Pancreas (tissue), 10 donors: ENCODE results near the gene NDUFA13. TPM values are rescaled to one million over a fixed set of nuclear protein-coding genes. Genes with fewer than 3 reads are reported as not detected.
A peak's percentile ranks its signal among the peaks of the same experiment; 100 is the strongest.

Experiments used
- ATAC-seq, 4 donors: fragments of 200-7000 bp; cut with Tn5 transposase; one replicate each; pipeline versions ENCODE4 v1.8.0 to v1.9.1; 2020; ENCODE audit warnings: mild to moderate bottlenecking in 4 of 4, moderate library complexity in 4 of 4
- DNase-seq, 6 donors: peaks; one replicate each; pipeline ENCODE4 v3.0.0-alpha.2; 2020
- FAIRE-seq: peaks from 2 replicates; lab custom pipeline; 2012; peaks lifted over from hg19 to GRCh38; lab: Jason Lieb, UNC
- H3K27ac ChIP-seq, 4 donors: fragments of 200-600 bp; sonication (generic); 1 replicate in 3 of 4; 2 replicates in 1 of 4; pipeline versions ENCODE4 v1.5.0 to v1.8.0; 2020
- H3K27me3 ChIP-seq, 4 donors: fragments of 200-600 bp; one replicate each; pipeline ENCODE4 v1.8.0; 2021
- H3K36me3 ChIP-seq, 3 donors: fragments of 200-600 bp; sonication (generic) in 1 of 3; one replicate each; pipeline versions ENCODE4 v1.5.0 to v1.8.0; 2020 to 2021
- H3K4me1 ChIP-seq, 3 donors: fragments of 200-600 bp; one replicate each; pipeline ENCODE4 v1.8.0; 2021
- H3K4me3 ChIP-seq, 4 donors: fragments of 200-600 bp; sonication (generic) in 2 of 4; one replicate each; pipeline versions ENCODE4 v1.5.0 to v1.8.0; 2020 to 2021
- H3K9me3 ChIP-seq, 4 donors: fragments of 200-600 bp; one replicate each; pipeline ENCODE4 v1.8.0; 2021
- CTCF ChIP-seq, 4 donors: fragments of 200-600 bp; sonication (generic) in 3 of 4; IDR thresholded peaks; one replicate each; pipeline versions ENCODE4 v1.5.0 to v1.8.0; 2021; ENCODE audit warnings: antibody characterized with exemption in 4 of 4
- WGBS, 2 donors: extraction: QIAGEN DNeasy Blood & Tissue Kit; methylation state at CpG; one replicate each; pipeline ENCODE4 v1.1.7; 2013; 5-methylcytosine and 5-hydroxymethylcytosine counted together
- intact Hi-C, 3 donors: fragments of 100-400 bp; cut with DNase I; formaldehyde crosslinking; loops; one replicate each; pipeline versions ENCODE4 v1.11.1 to v1.14.2; 2022
- polyA plus RNA-seq, 2 donors: library from polyadenylated mRNA; stranded (reverse); fragments of 200-250 nt; gene quantifications; one replicate each; pipeline ENCODE4 v1.2.3, GENCODE V29; 2013
- total RNA-seq, 6 donors: library from RNA; stranded (reverse); fragmentation: NEBNext Ultra II Directional in 4 of 6; extraction: Animal tissue kit (Norgen Biotek cat#: 25700) in 4 of 6; gene quantifications; one replicate each; pipeline versions ENCODE4 v1.2.1 to v1.2.4, GENCODE V29; 2021 to 2023
- donor health status: healthy with polysubstance abuse.
- donor health status: DM: no; HTN: no; CAD: no; lungs with moderate emphysema.
- donor health status: DM: no; HTN: no; CAD: no.
- donor health status: control.
- donor health status: control.
- donor health status: Bipolar disorder and iron deficiency.
- donor health status: DM: yes; HTN: yes; CAD: no.
- donor health status: DM: no; HTN: no; CAD: no.
- donor health status: DM: no; HTN: no; CAD: no.
- donor health status: DM: yes; HTN: yes; CAD: no.

NDUFA13 gene
- total and polyA plus RNA-seq, 8 donors: 87.9 to 178 (median 133) TPM

- H3K36me3 ChIP-seq: no peaks in the 10 kb centered on the region
- ATAC-seq (peak; percentile 43 to 59 (median 44)), DNase-seq (peak in 3 of 6 donors; percentile 35 to 68 (median 55)), FAIRE-seq (no peak)
- 5 to 6% methylated on average over 44 to 45 of the region's 45 CpGs for WGBS, 2 donors
- H3K27ac ChIP-seq: no peak overlapping the region
- peak overlapping the region in 1 of 4 donors; percentile 32 for H3K4me3 ChIP-seq
- peaks cover 0 to 15% (median 0%) of the 10 kb centered on the region in 3 donors for H3K4me1 ChIP-seq
- TF ChIP-seq CTCF (IDR thresholded peaks at IDR 0.05): no peak
- intact Hi-C loops: loop anchor here in 2 of 3 donors (10.0 kb wide), 2 partner anchors 94 to 404 kb away; no protein-coding TSS in a partner anchor
- no peaks in the 10 kb centered on the region for H3K9me3 ChIP-seq
- H3K27me3 ChIP-seq: peaks cover 0 to 14% (median 0%) of the 10 kb centered on the region in 4 donors
These were observed 24.9 kb downstream of the NDUFA13 start for GRCh38 chr19:19540715-19541515.

GRCh38 chr19:19541616-19542015 is 25.6 kb downstream of the NDUFA13 start:
- Histone ChIP-seq H3K9me3 (no peaks in the 10 kb centered on the region), H3K4me3 (no peak overlapping the region), H3K27me3 (peaks cover 0 to 14% (median 0%) of the 10 kb centered on the region in 4 donors), H3K4me1 (peaks cover 0 to 15% (median 0%) of the 10 kb centered on the region in 3 donors), H3K36me3 (no peaks in the 10 kb centered on the region), H3K27ac (no peak overlapping the region)
- intact Hi-C loops: loop anchor here in 2 of 3 donors (10.0 kb wide), 2 partner anchors 93 to 403 kb away; no protein-coding TSS in a partner anchor
- TF ChIP-seq CTCF (IDR thresholded peaks at IDR 0.05): no peak
- ATAC-seq: no peak
- WGBS, 2 donors: 77 to 82% methylated on average over 16 of the region's 16 CpGs
- no peak for FAIRE-seq
- peak in 1 of 6 donors; percentile 13 for DNase-seq

DNA sequence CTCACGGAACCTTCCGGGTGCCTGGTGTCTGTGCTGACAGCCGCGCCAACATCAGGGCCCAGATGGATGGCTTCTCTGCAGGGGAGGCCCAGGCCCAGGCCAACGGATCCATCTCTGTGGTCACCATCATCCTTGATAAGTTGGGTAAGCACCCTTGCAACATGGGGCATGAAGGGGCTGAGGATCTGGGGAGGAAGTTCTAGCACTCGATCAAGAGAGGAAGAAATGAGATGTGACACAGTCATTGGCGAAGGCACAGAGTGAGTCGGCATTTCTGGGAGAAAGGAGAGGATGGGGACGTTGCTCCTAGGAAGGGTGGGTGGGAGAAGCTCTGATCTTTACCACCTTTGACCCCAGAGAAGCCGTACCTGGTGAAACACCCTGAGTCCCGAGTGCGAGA is 26.5 kb downstream of the NDUFA13 start:
- Histone ChIP-seq H3K4me3 (no peak overlapping the region), H3K27ac (no peak overlapping the region), H3K9me3 (no peaks in the 10 kb centered on the region), H3K36me3 (no peaks in the 10 kb centered on the region), H3K4me1 (peaks cover 0 to 15% (median 0%) of the 10 kb centered on the region in 3 donors), H3K27me3 (peaks cover 0 to 14% (median 0%) of the 10 kb centered on the region in 4 donors)
- ATAC-seq: no peak
- peak in 1 of 6 donors; percentile 10 for DNase-seq
- FAIRE-seq: no peak
- TF ChIP-seq CTCF (IDR thresholded peaks at IDR 0.05): no peak
- intact Hi-C loops: loop anchor here in 2 of 3 donors (10.0 kb wide), 2 partner anchors 92 to 402 kb away; no protein-coding TSS in a partner anchor
- 72 to 78% methylated on average over 12 of the region's 12 CpGs for WGBS, 2 donors

DNA sequence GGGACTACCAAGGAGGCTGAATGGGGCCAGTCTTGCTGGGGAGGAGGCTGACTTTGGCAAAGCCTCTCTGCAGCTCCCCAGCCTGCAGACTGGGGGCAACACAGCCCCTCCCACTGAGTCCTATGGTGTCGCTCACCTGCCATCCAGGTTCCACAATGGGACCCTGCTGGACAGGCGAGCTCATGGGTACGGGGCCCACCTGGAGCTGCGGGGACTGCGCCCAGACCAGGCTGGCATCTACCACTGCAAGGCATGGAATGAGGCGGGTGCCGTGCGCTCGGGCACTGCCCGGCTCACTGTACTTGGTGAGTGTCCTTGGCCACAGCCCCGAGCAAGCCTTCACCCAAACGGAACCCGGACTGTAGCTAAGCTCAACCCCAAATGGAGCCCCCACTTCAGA is 27.1 kb downstream of the NDUFA13 start:
- no peak overlapping the region for H3K4me3 ChIP-seq
- intact Hi-C loops: loop anchor here in 2 of 3 donors (10.0 kb wide), 2 partner anchors 92 to 402 kb away; no protein-coding TSS in a partner anchor
- FAIRE-seq (no peak), ATAC-seq (no peak), DNase-seq (peak in 1 of 6 donors; percentile 10)
- WGBS, 2 donors: 77 to 81% methylated on average over 13 of the region's 13 CpGs
- H3K9me3 ChIP-seq: no peaks in the 10 kb centered on the region
- H3K36me3 ChIP-seq: no peaks in the 10 kb centered on the region
- H3K27ac ChIP-seq: no peak overlapping the region
- peaks cover 0 to 14% (median 0%) of the 10 kb centered on the region in 4 donors for H3K27me3 ChIP-seq
- H3K4me1 ChIP-seq: peaks cover 0 to 13% (median 0%) of the 10 kb centered on the region in 3 donors
- no peak for TF ChIP-seq CTCF (IDR thresholded peaks at IDR 0.05)
